Measurements from ENCODE around the gene PPP1R16B. TPM values are rescaled to one million over a fixed set of nuclear protein-coding genes. Genes with fewer than 3 reads are reported as not detected.

Gene PPP1R16B
- total RNA-seq, 4 donors from 2014 or later = 1.8 to 11.1 (median 7.0) TPM

- intact Hi-C loops (cut with DNase I; ENCODE audit: low total_unique reads) = loop anchor here (5.0 kb wide), 1 partner anchor 116 kb away; no protein-coding TSS in a partner anchor
- 0% methylated on average over 43 of the region's 95 CpGs; no CpG with 5 or more reads in 1 of the 2 donors for WGBS, 2 donors (ENCODE audit: low coverage in 1 of 2)
- H3K27me3 ChIP-seq = no peaks in the 10 kb centered on the region
These were observed 120.8 kb downstream of the PPP1R16B start, which contains the start of gene FAM83D for GRCh38 chr20:38926142-38926933. Gene FAM83D, plus strand, starts transcription at chr20:38926417. Its CDS starts 26 bp downstream, at chr20:38926443.

GRCh38 chr20:38926934-38927616 is 121.6 kb downstream of the PPP1R16B start:
- Histone ChIP-seq H3K4me3 (peak overlapping the region; percentile 55 to 77 (median 67)), H3K27ac (peak overlapping the region; percentile 62 to 86 (median 82)), H3K27me3 (no peaks in the 10 kb centered on the region), H3K4me1 (peaks cover 0 to 24% (median 4%) of the 10 kb centered on the region in 4 donors), H3K9me3 (no peaks in the 10 kb centered on the region), H3K36me3 (no peaks in the 10 kb centered on the region)
- DNase-seq = no peak
- 5 to 6% methylated on average over 4 to 27 of the region's 27 CpGs for WGBS, 2 donors (ENCODE audit: low coverage in 1 of 2)
- TF ChIP-seq EP300 (IDR thresholded peaks at IDR 0.05; ENCODE audit: low read depth) (no peak), POLR2A (IDR thresholded peaks at IDR 0.05) (no peak), POLR2AphosphoS5 (IDR thresholded peaks at IDR 0.05) (no peak), CTCF (IDR thresholded peaks at IDR 0.05) (no peak)
- in situ Hi-C loops (cut with MboI; ENCODE audit: low pct_ligation_motif_present in 1 of 4, low pct_unique_long_range_greater_than_20kb in 1 of 4, low sequenced_read_pairs in 3 of 4) (loop anchor here in 2 of 4 donors (10.0 kb wide), 1 partner anchor 118 kb away; no protein-coding TSS in a partner anchor), intact Hi-C loops (cut with DNase I; ENCODE audit: low total_unique reads) (loop anchor here (5.0 kb wide), 1 partner anchor 115 kb away; no protein-coding TSS in a partner anchor)

More at GRCh38 chr20:38926142-38926933, 120.8 kb downstream of the PPP1R16B start, which contains the start of gene FAM83D:
- H3K4me3 ChIP-seq = peak within 1 kb of the TSS; percentile 55 to 77 (median 67)
- no peaks in the 10 kb centered on the region for H3K9me3 ChIP-seq
- TF ChIP-seq POLR2AphosphoS5 (IDR thresholded peaks at IDR 0.05) (peak; percentile 91 to 94 (median 91)), EP300 (IDR thresholded peaks at IDR 0.05; ENCODE audit: low read depth) (no peak), CTCF (IDR thresholded peaks at IDR 0.05) (peak in 3 of 5 experiments; percentile 0 to 90 (median 2)), POLR2A (IDR thresholded peaks at IDR 0.05) (peak; percentile 90)
- in situ Hi-C loops (cut with MboI; ENCODE audit: low pct_ligation_motif_present in 1 of 4, low pct_unique_long_range_greater_than_20kb in 1 of 4, low sequenced_read_pairs in 3 of 4) = loop anchor here in 2 of 4 donors (10.0 kb wide), 1 partner anchor 118 kb away; no protein-coding TSS in a partner anchor
- peak within 1 kb of the TSS; percentile 62 to 86 (median 82) for H3K27ac ChIP-seq
- H3K4me1 ChIP-seq = peaks cover 0 to 24% (median 4%) of the 10 kb centered on the region in 4 donors
- H3K36me3 ChIP-seq = no peaks in the 10 kb centered on the region
- peak; percentile 97 for DNase-seq

GRCh38 chr20:38927902-38928578 is 122.5 kb downstream of the PPP1R16B start:
- Histone ChIP-seq H3K4me3 (peak overlapping the region in 2 of 4 donors; percentile 73 to 77), H3K9me3 (no peaks in the 10 kb centered on the region), H3K36me3 (no peaks in the 10 kb centered on the region), H3K4me1 (peaks cover 0 to 24% (median 4%) of the 10 kb centered on the region in 4 donors), H3K27ac (peak overlapping the region in 3 of 4 donors; percentile 79 to 86 (median 84)), H3K27me3 (no peaks in the 10 kb centered on the region)
- DNase-seq = peak; percentile 51
- TF ChIP-seq CTCF (IDR thresholded peaks at IDR 0.05) (no peak), POLR2A (IDR thresholded peaks at IDR 0.05) (no peak), EP300 (IDR thresholded peaks at IDR 0.05; ENCODE audit: low read depth) (no peak), POLR2AphosphoS5 (IDR thresholded peaks at IDR 0.05) (no peak)
- intact Hi-C loops (cut with DNase I; ENCODE audit: low total_unique reads) = loop anchor here (5.0 kb wide), 1 partner anchor 114 kb away; no protein-coding TSS in a partner anchor
- 53% methylated on average over 5 of the region's 5 CpGs; no CpG with 5 or more reads in 1 of the 2 donors for WGBS, 2 donors (ENCODE audit: low coverage in 1 of 2)
- in situ Hi-C loops (cut with MboI; ENCODE audit: low pct_ligation_motif_present in 1 of 4, low pct_unique_long_range_greater_than_20kb in 1 of 4, low sequenced_read_pairs in 3 of 4) = loop anchor here in 2 of 4 donors (10.0 kb wide), 1 partner anchor 117 kb away; no protein-coding TSS in a partner anchor

Measured in transverse colon (tissue), 4 donors.